Stimulated activated CD8-positive, alpha-beta memory T cell treated with anti-CD3 and anti-CD28 coated beads, Interleukin-12 subunit alpha, Interleukin-12 subunit beta, amount 100 ng/mL, for 1 hour (primary cell): ENCODE measurements around the gene ENDOD1.
A peak's percentile ranks its signal among the peaks of the same experiment; 100 is the strongest.
"Not testable (repeated sequence)": the region's sequence is repeated elsewhere in the genome, so short reads cannot be mapped to it uniquely, and the experiment has no call there.

ENCODE experiments used
- DNase-seq: peaks from one replicate; pipeline ENCODE4 v3.0.0-alpha.2; 2020; ENCODE audit warnings: low read depth

Gene ENDOD1

GRCh38 chr11:95089620-95090542, at the start of gene ENDOD1:
TSS of gene ENDOD1 (plus strand) at chr11:95089846. CDS start at chr11:95089928, 82 bp downstream.
- DNase-seq, result peak; percentile 74

GRCh38 chr11:95042239-95042638, 47.4 kb upstream of the ENDOD1 start:
- DNase-seq, result no peak

- no peak for DNase-seq
These were observed 46.7 kb upstream of the ENDOD1 start for GRCh38 chr11:95042906-95043305.

GRCh38 chr11:95044010-95044409, 45.6 kb upstream of the ENDOD1 start:
- DNase-seq, result no peak

GRCh38 chr11:95045812-95046211, 43.8 kb upstream of the ENDOD1 start:
- no peak for DNase-seq

GRCh38 chr11:95049122-95049521, 40.5 kb upstream of the ENDOD1 start, which contains the start of gene KDM4F:
TSS of gene KDM4F (plus strand) at chr11:95049422.
- DNase-seq, result not testable (repeated sequence)

GRCh38 chr11:95050595-95051202, 38.9 kb upstream of the ENDOD1 start:
- DNase-seq, result no peak

- no peak for DNase-seq
These were observed 35.3 kb upstream of the ENDOD1 start for GRCh38 chr11:95054356-95054755.

GRCh38 chr11:95055283-95055897, 34.3 kb upstream of the ENDOD1 start:
- DNase-seq, result no peak

- no peak for DNase-seq
These were observed 31.7 kb upstream of the ENDOD1 start for GRCh38 chr11:95057959-95058358.

- DNase-seq, result no peak
These were observed 31.0 kb upstream of the ENDOD1 start for GRCh38 chr11:95058621-95059020.

GRCh38 chr11:95059046-95059445, 30.6 kb upstream of the ENDOD1 start:
- no peak for DNase-seq

- DNase-seq, result no peak
These were observed 24.3 kb upstream of the ENDOD1 start for GRCh38 chr11:95065336-95065735.

GRCh38 chr11:95066716-95067038, 23.0 kb upstream of the ENDOD1 start, which contains the start of gene SRSF8:
TSS of gene SRSF8 (plus strand) at chr11:95066919. CDS start at chr11:95067227, 308 bp downstream.
- DNase-seq, result no peak

- DNase-seq, result peak; percentile 35
These were observed 22.4 kb upstream of the ENDOD1 start for GRCh38 chr11:95067039-95067840.

GRCh38 chr11:95067841-95068219, 21.8 kb upstream of the ENDOD1 start:
- peak; percentile 15 for DNase-seq

GRCh38 chr11:95068549-95068948, 21.1 kb upstream of the ENDOD1 start:
- DNase-seq, result peak; percentile 35

- DNase-seq, result no peak
These were observed 19.2 kb upstream of the ENDOD1 start for GRCh38 chr11:95070471-95070870.

- DNase-seq, result no peak
These were observed 16.7 kb upstream of the ENDOD1 start for GRCh38 chr11:95072948-95073347.

- no peak for DNase-seq
These were observed 14.7 kb upstream of the ENDOD1 start for GRCh38 chr11:95074792-95075563.

- DNase-seq, result no peak
These were observed 13.2 kb upstream of the ENDOD1 start for GRCh38 chr11:95076416-95076815.
